Activated CD8-positive, alpha-beta memory T cell treated with anti-CD3 and anti-CD28 coated beads, Interleukin-2, amount 50 U/mL, for 4 hours (primary cell): ENCODE results near the gene OGFRL1.

Experiments
- DNase-seq: peaks from one replicate; pipeline ENCODE4 v3.0.0-alpha.2; 2020

The OGFRL1 gene

DNA sequence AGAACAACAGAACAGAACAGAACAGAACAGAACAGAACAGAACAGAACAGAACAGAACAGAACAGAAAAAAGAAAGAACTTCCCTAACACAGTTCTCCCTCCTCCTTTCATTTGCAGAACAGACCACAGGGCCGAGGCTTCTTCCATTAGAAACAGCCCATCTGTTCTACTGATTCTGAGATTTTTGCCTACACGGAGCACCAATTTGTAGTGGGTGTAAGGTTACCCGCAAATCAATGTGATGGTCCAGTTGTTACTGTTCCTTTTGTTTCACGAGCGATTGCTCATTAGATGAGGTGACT, 734 bp upstream of the OGFRL1 start:
- DNase-seq = no peak

DNA sequence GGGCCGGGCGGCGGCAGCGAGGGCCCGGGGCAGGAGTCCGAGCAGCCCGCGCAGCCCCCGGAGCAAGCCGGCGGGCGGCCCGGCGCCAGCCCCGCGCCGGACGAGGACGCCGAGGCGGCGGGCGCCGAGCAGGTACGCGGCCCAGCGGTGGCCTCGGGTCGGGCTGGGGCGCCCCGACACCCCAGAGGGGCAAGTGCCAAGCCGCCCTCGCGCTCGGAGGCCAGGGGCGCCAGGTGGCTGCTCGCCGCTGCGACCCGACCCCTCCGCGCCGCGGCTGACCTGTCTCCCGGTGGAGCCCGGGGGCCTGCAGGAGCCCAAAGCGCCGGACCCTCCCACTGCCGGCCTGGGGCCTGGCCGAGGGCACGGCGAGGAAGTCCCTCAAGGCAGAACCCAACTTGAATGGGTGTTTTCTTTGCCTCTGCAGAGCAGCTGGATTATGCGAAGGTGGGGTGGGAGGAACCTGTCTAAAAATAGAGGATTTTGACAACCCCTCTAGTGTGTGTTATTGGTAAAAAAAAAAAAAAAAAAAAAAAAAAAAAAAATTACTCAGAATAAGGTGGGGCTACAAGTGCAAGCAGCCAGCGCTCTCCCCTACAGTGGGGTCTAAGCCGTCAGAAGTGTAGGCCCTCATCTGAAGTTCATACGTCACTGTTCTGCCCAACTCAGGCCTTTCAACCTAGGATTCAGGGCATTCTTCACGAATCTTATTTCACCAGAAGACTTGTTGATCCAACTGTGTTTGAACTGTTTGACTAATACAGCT, 609 bp downstream of the OGFRL1 start:
- peak; percentile 25 for DNase-seq

DNA sequence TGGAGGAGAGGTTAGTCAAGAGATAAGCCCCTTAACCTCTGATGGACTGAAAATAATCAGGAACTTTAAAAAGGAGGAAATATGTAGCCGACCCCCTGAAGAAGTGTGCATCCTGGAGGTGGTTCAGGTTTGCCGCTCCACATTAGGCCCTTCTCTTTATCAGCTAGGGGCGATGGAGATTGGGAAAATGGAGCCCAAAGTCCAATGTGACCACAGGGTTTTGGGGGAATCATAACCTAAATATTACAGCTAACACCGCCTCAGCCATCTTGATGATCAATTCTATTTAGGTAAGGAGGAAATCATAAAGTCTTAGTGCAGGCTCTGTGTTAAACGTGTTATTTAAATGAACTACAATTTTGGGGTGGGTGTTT, 1.2 kb downstream of the OGFRL1 start:
- DNase-seq = no peak

DNA sequence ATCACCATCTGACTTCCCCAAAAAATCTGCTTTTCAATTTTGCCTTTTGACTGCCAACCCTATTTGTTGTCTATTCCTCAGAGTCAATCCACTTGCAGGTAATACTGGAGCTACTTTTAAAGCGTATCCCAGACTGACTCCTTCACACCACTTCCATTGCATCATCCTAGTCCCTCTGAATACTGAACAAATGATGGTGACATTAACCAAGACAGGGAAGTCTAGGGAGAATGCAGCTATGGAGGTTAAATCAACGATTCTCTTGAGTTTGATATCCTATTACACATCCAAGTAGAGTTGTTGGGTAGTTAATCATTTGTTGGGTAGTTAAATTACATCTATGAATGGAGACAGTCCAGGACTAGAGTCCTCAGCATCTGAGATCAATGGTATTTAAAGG, 2.0 kb downstream of the OGFRL1 start:
- DNase-seq = no peak

DNA sequence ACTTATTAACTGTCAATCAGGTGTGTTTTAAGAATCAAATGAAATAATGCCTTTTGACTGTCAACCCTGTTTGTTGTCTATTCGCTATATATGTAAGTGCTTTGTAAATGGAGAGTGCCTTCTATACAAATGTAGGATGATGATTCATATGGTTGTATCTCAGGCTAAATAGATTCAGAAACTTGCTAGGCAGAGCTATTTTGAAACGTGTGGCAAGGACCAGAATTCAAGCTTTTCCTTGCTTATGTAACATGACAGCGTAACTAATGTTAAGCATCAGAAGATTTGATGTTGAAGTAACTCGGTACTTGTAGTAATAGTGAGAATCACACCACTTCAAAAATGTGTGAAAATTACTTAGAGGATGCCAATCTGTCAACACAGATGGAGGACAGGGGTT, 3.4 kb downstream of the OGFRL1 start:
- DNase-seq = no peak

DNA sequence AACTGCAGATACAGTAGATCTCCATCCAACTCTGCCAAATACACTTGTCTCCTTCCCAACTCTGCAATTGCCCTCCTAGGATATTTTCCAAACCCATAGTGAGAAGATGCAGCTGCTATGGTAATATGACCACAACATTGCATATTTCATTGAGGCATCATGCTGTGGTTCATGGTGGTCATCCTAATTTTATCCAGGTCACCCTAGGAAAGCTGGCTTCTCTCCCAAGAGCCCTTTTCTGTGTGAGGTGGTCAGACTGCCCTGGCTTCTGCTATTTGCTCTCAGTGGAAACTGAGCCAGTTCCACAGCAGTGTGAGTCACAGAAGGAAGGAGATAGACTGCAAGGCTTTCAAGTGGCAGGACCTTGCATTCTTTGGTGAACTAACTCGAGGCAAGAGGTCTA, 5.5 kb downstream of the OGFRL1 start:
- no peak for DNase-seq

DNA sequence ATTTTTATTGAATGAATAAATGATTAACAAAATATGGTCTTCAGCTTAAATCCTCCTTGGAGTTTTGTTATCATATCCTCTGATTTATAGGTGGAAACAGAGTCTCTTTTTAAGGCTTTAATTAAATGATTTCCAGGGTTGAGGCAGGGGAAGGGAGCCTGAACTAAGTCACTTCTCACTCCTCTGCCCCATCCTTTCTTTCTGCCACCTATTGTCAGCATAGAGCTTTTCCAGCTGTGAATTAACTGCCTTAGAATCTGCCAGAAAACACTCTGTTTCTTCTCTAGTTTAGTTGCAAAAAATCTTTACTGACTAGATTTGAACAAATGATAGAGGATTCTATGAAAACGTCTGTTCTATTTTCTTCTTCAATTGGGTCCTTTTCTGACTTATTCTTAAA, 9.8 kb downstream of the OGFRL1 start:
- DNase-seq = no peak

DNA sequence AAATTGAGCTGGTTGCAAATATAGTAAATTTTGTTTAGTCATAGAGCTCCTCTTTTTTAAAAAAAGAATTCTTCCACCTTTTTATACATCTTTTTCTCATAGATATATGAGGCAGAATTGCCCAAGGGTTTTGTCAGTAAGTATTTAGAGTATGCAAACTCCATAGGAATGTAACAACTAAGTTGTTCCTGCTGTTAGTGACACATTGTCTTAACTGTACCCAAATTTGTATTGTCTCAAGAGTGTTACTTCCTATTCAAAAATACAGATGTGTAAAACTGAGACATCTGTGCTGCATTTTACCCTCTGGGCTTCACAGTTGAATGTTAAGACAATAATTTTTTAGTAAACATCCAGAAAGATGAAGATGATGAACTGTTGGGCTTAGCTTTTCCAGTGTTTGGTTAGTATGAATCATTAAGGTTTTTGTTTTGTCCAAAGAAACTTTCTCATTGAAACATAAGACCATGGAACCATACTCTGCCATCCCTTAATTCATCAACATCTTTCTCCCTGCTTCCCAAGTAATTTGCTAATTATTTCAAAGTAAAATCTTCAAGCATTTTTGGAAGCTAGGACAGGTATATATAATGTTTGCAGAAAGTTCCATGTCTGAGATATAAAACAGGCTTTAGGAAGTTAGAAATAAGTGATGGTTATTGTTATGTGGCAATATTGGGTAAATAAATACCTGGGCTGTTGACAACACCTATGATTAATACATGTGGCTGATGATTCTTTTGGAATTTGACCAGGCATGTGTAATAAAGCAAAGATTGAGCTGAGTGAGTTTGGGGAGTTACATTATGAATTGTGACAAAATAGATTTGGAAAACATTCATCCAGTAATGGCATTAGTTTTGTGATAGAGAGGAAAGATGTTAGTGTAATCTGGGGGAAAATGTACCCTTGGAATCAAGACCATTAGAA, 11.2 kb downstream of the OGFRL1 start:
- DNase-seq = no peak

DNA sequence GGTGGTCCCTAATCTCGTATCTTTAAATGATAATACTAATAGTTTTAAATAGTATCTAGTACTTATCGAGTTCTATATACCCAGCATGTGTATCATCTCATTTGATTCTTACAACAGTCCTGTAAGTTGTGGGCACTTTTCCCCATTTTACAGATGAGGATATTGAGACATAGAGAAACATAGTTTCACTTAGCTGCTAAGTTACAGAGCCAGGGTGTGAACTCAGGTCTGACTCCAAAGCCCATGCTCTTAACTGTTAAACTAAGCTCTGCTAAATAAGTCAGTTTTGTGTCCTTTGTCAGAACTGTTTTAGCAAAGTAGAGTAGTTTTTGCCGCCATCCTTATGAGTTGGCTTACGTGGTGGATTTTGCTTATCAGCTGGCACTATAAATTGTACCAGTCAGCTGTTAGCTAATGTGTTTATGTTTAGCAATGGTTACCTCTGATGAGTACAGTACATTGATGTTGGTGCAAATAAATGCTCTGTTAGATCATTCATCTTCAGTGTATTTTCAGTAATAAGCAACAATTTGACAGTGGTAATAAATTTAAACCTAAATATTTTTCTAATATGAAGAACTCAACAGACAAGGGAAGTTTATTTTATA, 12.1 kb downstream of the OGFRL1 start:
- DNase-seq = no peak

DNA sequence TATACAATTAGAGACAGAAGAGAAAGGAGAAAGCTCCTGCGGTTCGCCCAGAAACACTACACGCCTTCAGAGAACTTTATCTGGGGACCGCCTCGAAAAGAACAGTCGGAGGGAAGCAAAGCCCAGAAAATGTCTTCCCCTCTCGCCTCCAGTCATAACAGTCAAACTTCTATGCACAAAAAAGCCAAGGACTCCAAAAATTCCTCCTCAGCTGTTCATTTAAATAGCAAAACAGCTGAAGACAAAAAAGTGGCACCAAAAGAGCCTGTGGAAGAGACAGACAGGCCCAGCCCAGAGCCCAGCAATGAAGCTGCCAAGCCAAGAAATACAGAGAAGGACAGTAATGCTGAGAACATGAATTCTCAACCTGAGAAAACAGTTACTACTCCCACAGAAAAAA, 12.9 kb downstream of the OGFRL1 start:
- DNase-seq = no peak

DNA sequence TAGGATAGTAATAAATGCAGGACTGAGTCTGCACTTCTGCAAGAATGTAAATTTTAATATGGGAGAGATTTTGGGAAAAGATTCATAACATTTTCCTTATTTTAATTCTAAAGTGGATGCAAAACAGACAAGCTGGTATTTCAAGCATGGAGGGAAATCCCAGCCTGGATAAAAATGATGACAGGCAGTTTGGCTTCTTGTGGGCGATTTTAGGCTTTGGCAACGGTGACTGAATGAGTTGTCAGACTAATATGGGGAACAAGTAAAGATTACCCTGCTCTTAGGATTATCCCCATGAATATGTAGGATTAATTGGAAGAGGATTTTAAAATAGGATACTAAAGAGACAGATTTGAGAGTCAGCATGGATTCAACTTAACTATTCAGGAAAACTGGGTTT, 21.0 kb downstream of the OGFRL1 start:
- DNase-seq = no peak

DNA sequence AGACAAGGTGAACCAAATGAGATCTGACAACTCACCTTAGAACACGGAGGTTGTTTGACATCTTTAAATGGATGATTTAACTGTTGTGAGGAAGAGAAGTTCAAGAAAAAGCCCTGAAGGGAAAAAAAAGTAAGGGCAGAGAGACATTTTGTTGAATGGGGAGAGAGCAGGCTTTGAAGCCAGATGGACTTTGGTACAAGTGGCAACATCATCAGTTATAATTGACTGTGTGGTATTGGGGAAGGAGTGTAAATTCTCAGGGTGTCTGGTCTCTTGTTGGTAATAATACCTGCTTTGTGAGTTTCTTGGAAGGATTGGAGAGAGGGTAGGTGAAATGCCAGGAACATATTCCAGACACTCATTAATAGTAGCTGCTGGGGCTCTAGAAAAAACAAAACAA, 21.6 kb downstream of the OGFRL1 start:
- DNase-seq = no peak

DNA sequence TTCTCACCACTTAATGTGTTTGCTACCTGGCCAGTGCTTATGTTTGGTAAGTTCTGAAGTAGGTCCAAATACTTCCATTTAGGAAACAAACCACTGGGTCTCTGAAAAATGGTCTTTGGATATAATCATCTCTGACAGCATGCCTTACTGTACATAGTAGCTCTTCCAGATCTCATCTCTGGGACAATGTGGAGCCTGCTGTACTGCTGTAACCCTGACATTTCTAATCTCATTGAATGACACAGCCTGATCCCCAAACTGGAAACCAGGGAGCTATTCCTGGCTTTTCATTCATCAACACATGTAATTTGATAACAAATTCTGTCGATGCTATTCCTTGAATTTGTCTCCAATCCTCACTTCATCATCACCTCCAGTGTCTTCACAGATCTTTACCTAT, 23.5 kb downstream of the OGFRL1 start:
- DNase-seq = no peak

DNA sequence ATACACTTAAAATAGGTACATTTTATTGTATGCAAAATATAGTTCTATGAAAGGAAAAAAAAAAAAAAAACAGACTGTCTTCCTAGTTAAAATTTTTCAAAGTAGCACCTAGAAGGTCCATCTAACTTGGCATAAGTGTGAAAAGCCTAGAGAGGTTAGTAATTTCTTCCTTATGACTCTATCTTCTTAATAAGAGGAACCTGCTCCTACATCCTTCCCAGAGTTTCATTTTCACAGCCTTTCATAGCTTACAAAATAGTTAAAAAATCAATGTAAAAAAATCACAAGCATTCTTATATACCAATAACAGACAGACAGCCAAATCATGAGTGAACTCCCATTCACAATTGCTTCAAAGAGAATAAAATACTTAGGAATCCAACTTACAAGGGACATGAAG, 28.8 kb downstream of the OGFRL1 start:
- no peak for DNase-seq

DNA sequence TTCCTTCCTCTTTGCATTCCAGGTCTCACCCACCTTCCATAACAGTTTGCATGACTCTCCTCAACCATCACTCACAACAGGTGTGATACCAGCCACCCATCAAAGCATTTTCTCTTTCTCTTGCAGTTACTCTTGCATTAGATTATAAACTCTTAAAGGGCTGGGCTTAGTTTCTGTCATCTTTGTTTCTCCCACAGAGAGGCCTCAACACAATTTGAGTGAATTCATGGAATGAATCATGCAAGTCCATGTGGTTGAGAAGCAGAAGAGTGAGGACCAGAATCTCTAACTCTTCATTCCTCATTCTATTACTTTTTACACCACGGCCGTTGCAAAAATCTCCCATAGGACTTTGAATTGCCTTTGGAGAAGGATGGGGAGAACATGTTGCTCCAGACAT, 31.4 kb downstream of the OGFRL1 start:
- DNase-seq = no peak

DNA sequence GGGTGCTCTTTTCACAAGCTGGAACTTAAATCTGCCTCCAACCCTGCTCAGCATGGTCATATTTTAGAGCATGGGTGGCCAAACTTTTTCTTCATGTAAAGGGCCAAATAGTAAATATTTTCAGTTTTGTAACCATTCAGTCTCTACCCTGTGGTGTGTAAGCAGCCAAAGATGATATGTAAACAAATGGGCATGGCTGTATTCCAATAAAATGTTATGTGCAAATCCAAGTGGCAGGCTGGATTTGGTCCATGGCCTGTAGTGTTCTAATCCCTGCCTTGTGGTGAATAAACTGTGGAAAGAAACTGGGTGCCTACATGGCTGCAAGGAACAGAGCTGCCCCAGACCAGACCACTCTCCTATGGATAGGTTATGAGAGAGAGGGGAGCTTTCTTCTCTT, 32.7 kb downstream of the OGFRL1 start:
- no peak for DNase-seq

DNA sequence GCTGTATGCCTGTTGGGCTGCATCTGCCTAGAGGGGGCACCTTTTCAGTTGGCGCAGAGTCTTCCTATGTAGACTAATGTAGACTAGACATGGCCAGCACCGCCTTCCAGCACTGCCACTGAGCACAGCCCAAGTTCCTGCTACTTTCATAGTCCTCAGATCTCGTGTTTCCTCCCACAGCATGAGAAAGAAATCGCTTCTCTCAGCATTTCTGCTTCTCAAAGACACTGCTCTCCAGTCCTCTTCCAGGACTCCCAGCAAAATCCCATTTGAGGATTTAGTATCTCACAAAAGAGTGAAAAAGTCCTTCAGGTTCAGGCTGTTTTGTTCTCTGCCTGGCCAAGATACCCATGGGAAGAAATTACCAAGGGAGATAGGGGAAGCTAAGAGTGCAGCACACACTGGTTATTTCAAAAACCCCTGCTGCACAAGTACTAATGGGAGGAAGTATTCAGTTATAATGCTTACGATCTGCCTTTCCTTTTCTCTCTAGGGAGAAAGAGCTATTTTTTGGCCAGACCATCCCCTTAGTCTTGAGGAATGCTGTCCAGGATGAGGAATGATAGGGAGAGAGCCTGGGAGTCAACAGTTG, 35.7 kb downstream of the OGFRL1 start:
- no peak for DNase-seq

DNA sequence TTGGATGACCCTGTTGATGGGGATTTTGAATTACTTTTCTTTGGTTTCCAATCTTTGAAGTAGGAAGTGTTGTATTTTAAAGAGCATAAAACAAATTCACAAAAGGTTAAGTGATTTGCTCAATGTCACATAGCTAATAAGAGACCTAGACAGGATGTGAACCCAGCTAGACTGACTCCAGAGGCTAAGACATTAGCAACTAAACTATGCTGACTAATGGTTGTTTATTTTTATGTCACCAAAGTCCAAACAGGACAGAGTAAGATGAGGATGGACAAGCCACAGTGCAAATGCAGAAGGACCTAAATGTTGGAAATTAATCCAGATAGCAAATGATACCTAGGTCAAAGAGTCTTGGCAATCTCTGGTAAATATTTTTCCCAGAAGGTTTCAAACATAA, 38.0 kb downstream of the OGFRL1 start:
- DNase-seq = no peak

DNA sequence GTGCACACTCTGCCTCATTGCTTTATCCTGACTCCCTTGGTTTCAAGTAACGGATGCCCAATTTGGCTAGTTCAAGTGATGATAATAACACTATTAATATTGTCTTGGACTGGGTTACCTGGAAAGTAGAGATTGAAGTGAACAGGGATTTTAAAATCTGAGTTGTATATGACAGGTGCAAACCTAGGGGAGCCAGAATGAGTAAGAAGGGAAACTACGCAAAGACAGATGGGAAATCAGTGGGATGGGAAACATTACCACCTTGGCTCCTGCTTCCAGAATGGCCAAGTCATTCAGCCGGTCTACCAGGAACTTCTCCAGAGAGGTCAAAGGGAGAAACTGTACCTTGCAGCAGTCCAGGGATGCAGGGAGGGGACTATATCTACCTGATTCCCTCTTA, 41.9 kb downstream of the OGFRL1 start:
- DNase-seq = no peak

DNA sequence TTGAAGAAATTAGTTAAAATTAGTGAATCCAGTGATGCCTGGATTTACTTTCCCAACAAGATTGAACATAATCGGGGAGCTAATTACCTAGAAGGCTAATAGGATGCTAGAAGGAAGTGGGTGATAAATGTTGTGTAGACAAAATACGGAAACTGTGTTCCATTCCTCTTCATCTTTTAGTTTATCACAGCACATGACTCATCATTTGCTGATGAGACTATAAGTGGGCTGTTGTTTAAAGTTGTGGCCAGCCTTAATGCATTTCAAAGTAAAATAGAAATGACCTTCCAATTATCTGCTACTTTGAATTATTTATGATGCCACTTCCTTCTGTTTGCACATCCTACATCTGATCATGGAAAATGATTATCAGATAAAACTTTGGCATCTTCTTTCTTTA, 43.4 kb downstream of the OGFRL1 start:
- DNase-seq = no peak

DNA sequence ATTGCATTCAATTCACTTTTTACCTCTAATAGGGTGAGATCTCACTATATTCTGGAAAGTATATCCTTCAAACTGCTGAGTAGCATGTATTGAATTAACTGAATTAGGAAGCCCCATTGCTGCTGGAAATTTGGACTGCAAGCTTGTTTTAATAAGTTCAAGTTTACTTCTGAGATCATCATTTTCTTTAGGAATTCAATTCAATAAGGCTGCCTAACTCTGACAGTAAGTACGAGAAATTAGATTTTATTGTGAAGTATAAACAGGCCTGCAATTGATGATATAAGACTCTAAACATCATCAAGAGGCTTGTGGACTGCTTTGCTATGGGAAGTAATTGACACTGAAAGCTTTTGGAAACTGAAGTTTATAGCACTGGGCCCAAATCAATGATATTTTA, 44.4 kb downstream of the OGFRL1 start:
- no peak for DNase-seq

DNA sequence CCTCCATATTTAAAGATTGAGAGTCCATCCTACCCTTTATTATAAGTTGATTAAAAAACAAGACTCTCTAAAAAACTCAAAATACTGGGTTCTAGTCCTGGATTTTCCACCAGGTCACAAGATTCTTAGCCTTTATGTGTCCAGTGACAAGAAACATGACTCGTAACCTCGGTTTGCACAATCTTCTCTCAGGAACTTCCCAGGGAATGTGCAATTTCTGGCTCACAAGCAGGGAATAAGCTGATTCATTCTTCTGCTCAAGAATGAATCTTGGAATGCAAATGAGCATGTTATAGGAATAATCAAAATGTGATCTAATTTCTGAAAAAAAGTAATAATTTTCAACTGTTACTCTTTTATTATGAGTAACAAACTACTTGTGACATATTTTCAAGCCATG, 45.1 kb downstream of the OGFRL1 start:
- no peak for DNase-seq

DNA sequence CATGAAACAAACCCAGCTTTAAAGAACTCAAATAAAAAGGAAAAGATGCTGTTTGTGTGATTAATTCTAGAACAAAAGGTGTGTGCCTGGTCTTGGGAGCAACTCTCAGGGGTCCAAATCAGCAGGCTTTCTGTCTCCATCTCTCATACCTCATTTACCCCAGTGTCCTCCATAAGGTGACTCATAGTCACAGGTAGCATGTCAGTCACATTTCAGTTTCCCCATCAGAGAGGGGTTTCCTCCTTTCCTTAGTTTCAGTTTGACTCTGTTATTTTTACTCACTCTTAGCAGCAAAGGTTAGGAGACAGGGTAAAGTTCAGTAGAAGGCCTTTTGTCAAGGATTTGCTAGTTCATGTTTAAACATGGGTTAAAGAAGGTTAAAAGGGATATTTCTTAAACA, 46.2 kb downstream of the OGFRL1 start:
- DNase-seq = no peak

DNA sequence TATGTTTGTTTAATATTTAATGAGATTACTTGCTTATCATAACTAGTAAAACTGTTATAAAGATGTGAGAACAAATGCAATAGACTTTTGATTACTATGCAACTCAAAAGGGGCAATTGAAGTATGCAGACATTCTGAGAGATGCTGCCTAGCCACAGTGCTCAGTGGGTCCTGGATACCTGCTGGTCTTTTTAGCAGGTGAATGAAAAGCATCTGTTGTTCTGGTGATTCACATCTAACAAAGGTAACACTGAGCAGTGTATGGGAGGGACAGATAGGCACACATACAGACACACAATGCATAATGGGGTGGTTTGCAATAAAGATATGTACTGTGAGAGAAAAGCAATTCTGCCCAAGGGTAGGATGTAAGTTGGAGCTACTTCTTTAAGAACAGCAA, 46.9 kb downstream of the OGFRL1 start:
- no peak for DNase-seq
